Glomerular endothelial cell (primary cell): Measurements from ENCODE around the gene VAMP1. TPM values are rescaled to one million over a fixed set of nuclear protein-coding genes. Genes with fewer than 3 reads are reported as not detected.
"Not testable (repeated sequence)": the region's sequence is repeated elsewhere in the genome, so short reads cannot be mapped to it uniquely, and the experiment has no call there.

Experiments used
- DNase-seq: peaks from one replicate; pipeline ENCODE4 v3.0.0-alpha.2; 2011; ENCODE audit warnings: low read depth, low spot score; ENCODE audit errors: extremely low read depth
- total RNA-seq: library from RNA; depleted of rRNA; stranded (reverse); fragments of >200 nt; gene quantifications from 2 replicates; pipeline ENCODE4 v1.2.3, GENCODE V29; 2015

Gene VAMP1
- total RNA-seq, 1 donor from 2014 or later: 1.8 TPM

DNA sequence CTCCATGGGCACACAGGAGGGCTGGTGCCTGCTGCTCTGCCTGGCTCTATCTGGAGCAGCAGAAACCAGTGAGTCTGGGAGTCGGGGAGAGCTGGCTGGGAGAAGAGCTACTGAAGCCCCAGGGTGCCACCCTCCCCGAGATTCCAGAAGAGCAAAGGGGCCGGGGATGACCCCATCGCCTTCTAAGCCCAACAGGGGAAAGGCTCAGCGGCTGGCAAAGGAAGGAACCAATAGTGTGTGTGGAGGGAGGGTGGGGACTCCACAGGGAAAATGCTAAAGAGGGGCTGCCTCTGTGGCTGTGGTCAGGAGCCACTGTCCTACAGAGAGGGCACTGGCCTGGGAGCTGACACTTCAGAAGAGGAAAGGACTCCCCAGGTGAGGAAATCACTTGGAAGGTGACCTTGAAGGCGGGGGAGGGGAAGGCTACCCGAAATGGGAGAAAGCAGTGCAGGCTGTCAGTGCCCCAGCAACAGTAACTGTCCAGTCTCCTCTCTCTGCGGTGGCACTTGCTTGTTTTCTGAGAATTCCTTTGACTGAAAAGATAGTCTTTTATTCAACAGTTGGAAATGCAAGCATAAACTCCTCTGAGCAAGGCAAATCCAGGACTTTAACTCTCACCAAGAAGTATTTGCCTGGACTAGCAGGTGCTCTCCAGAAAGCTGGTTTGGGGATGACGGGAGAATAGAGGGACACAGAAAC lies 18.1 kb downstream of the VAMP1 start:
- no peak for DNase-seq

DNA sequence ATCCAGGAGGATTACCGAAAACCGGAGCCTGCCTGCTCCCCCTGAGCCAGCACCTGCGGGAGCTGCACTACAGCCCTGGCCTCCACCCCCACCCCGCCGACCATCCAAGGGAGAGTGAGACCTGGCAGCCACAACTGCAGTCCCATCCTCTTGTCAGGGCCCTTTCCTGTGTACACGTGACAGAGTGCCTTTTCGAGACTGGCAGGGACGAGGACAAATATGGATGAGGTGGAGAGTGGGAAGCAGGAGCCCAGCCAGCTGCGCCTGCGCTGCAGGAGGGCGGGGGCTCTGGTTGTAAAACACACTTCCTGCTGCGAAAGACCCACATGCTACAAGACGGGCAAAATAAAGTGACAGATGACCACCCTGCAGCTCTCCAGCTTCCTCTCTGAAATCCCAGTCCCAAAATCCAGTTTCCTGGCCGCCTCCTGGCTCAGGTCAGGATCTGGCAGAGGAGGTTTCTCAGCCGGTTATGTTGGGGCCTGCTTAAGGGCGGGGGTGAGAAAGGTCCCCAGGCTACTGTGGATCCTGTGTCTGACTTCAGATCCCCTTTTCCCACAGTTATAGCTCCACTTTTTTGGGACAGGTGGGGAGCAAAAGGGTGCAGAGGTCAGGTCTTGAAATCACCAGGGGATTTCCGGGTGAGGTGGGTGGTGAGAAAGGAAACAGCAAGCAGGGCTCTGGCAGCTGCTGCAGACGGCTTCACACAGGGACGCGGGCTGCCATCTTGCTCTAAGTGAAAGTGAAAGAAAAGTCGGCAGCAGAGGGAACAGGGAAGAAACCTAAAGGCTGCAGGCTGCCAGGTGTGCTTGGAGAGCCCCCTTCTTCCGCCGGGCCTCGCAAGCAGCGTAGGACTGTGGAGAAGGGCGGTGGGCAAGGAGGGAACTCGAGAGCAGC lies 18.9 kb downstream of the VAMP1 start, which contains the start of gene TAPBPL:
Gene TAPBPL, plus strand, starts transcription at position 695 of the 897 bp plus-strand sequence. CDS start 207 bp downstream, outside the sequence.
- DNase-seq: no peak

DNA sequence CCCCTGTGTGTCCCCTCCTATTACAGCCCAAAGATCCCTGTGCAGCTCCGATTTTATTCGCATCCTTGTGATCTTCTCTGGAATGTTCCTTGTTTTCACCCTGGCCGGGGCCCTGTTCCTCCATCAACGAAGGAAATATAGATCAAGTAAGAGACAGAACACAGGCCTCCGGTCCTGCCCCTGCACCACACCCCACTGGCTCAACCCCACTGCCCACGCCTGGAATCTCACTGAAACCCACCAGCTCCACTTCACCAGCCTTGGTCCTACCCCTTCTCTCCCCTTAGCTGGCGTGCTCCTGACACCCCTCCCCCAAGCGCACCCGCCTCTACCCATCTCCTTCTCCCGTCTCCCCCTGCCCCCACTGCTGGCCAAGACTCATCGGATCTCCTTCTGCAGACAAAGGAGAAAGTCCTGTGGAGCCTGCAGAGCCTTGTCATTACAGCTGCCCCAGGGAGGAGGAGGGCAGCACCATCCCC lies 19.6 kb downstream of the VAMP1 start:
- DNase-seq: no peak

DNA sequence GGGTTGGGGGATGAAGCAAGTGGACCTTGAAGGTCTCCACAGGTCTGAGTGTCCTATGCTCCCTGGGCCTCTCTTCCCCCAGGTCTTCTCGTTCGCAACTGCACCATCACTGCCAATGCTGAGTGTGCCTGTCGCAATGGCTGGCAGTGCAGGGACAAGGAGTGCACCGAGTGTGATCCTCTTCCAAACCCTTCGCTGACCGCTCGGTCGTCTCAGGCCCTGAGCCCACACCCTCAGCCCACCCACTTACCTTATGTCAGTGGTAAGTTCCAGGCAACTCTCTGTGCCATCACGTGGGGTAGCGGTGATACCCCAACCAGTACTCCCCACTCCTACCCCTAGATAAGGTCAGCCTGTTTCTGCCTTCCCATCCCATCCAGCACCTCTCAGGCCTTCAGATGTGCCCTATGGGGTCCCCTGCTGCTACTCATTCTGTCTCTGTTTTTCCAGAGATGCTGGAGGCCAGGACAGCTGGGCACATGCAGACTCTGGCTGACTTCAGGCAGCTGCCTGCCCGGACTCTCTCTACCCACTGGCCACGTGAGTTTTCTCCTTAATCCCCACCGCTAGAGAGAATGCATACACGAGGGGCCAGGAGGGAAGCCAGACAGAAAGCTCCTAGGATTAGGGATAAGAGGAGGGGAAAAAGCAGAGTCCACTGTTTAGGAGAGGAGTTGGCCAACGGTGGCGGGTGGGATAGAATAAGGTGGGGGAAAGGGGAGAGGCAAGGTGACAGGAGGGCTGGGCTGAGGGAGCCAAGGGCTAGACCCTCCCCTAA lies 20.2 kb downstream of the VAMP1 start:
- no peak for DNase-seq

DNA sequence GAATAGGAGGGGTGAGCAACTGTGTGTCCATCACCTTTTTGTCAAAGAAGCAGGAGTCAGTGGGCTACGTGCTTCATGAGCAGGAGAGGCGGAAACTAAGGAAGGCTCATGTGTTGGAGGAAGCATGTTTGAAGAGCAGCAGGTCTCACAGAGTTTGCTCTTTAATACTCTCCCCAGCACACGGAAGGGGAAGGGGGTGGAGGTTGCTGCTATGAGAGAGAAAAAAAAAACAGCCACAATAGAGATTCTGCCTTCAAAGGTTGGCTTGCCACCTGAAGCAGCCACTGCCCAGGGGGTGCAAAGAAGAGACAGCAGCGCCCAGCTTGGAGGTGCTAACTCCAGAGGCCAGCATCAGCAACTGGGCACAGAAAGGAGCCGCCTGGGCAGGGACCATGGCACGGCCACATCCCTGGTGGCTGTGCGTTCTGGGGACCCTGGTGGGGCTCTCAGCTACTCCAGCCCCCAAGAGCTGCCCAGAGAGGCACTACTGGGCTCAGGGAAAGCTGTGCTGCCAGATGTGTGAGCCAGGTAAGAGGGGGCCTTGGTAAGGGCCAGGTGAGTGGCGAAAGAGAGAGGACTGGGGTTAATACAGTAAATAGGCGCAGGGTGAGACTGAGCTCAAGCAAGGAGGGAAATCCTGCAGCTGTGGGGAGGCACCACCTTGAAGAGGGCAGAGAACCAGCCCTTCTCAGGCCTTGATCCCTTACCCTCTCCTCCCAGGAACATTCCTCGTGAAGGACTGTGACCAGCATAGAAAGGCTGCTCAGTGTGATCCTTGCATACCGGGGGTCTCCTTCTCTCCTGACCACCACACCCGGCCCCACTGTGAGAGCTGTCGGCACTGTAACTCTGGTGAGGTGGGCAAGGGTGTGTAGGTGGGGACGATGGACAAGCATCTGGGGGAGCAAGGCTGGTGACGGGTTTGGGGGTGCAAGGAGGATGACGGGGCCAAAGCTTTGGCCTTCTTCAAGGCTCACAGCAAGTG lies 25.5 kb downstream of the VAMP1 start, which contains the start of gene CD27:
Gene CD27, plus strand, starts transcription at position 252 of the 985 bp plus-strand sequence. Its CDS starts 141 bp downstream, at position 393.
- no peak for DNase-seq

DNA sequence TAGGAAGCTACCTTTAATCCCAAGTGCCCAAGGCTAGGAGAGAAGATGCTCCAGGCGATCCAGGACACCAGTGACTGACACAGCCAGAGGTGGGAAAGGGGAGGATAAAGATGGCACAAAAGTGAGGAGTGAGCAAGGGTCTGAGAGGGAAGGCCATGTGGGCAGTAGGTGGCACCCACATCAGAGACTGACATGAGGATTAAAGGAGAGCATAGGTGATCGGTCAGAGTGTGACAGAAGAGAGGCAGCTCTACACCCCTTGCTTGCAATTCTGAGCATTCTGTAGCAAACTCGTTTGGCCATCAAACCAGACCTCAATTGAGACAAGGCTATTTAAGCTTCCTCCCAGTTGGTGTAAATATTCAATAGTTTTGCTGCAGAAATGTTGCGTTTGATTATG lies 26.4 kb downstream of the VAMP1 start:
- DNase-seq: no peak

DNA sequence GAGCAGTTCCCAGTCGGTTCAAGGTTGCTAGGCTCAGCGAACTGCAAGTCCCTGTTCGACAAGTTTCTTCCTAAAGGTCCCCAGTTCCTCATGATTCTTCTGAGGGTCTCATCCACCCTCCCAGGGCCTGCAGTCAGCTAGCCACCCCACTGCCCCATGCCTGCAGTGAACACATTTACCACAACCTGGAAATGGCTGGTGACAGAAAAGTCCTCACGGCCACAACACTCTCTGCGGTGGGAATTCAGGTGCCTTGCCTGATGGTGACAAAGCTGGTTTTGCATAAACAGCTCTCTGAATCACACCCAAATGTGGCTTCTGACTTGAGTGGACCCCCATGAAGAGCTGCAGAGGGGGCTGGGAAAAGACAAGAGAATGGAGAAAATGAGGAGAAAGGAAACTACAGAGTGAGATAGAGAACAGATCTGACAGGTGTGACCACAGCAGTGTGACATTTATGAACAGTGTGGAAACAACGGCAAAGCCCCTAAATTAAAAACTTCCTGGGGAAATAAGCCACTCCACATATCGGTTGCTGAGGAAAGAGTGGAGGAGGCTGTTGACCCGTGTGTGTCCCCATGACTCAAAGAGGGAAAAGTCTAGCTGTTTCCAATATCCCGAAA lies 27.0 kb downstream of the VAMP1 start:
- DNase-seq: no peak

DNA sequence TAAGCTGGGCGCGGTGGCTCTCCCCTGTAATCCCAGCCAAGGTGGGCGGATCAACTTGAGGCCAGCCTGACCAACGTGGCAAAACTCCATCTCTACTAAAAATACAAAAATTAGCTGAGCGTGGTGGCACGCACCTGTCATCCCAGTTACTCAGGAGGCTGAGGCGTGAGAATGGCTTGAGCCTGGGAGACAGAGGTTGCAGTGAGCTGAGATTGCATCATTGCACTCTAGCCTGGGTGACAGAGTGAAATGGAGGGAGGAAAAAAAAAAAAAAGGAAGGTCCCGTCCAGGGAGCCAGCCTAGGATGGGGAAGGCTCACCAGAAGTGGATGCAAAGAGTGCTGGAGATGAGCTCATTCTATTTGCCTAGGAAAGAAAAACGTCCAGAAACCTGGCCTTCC lies 27.6 kb downstream of the VAMP1 start:
- no peak for DNase-seq

DNA sequence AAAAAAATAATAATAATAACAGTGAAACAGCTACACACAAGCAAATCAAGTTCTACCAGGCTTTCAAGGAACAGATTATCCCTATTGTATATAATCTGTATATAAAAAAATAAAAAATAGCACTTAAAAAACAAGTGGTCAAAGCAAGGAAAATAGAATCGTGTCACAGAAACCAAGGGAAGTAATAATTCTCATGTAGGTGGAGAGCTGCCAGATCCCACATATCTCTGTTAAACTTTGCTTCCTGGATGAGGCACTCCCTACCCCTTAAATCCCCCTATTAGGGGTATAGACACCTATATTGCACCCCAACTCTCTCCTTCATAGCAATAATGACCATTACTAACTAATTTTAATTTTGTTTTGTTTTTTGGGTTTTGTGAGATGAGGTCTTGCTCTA lies 30.1 kb downstream of the VAMP1 start:
- no peak for DNase-seq

DNA sequence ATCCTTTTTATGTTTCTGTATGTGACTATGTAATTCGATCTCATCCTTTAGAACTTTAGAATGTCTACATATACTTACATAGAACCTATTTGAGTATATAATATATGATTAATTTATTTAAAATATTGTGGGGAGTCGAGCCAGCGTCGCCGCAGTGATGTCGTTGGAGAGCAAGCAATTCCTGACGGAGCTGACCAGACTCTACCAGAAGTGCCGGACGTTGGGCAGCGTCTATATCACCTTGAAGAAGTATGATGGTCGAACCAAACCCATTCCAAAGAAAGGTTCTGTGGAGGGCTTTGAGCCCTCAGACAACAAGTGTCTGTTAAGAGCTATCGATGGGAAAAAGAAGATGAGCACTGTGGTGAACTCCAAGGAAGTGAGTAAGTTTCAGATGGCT lies 32.1 kb downstream of the VAMP1 start:
- DNase-seq: no peak

DNA sequence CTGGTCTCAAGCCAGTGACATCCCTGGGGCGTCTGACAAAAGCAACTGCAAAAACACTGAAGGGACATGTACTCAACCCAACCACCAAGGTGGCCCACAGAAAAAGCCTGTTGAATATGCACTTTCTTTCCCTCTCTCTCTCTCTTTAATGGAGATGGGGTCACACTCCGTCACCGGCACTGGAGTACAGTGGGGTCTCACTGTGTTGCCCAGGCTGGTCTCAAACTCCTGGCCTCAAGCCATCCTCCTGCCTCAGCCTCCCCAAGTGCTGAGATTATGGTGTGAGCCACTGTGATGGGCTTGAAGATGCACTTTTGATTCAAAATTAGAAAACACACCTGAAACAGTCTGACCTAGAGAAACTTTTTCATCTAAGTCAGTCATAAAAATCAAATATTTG lies 32.9 kb downstream of the VAMP1 start:
- no peak for DNase-seq

DNA sequence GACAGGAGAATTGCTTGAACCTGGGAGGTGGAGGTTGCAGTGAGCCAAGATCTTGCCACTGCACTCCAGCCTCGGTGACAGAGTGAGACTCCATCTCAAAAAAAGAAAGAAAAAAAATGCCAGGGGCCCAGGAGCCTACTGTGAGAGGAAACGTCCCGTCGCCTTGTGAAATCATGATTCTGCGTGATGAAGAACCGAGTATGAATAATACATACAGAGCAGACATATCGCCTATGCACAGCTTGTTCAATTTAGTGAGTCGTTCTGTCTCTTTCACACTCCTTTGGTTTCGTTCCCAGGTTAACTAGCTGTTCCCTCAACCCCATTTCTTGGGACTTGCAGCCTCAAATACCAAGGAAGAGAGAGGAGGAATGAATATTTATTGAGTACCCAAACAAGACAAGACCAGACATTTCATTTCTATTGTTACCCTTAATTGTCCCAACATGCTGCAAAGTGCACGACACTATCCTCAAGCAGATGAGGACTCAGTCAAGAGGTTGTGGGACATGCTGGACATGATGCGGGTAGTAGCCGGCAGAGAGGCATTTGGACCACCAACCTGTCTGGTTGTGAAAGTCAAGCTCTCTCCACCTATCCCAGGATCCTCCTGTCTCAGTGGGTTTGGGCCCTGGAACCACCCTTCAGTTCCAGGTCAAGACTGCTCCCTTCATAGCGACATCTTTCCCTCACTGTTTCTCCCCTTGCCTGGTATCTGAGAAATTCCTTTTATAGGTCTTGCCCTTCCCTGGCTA lies 34.3 kb downstream of the VAMP1 start:
- no peak for DNase-seq

DNA sequence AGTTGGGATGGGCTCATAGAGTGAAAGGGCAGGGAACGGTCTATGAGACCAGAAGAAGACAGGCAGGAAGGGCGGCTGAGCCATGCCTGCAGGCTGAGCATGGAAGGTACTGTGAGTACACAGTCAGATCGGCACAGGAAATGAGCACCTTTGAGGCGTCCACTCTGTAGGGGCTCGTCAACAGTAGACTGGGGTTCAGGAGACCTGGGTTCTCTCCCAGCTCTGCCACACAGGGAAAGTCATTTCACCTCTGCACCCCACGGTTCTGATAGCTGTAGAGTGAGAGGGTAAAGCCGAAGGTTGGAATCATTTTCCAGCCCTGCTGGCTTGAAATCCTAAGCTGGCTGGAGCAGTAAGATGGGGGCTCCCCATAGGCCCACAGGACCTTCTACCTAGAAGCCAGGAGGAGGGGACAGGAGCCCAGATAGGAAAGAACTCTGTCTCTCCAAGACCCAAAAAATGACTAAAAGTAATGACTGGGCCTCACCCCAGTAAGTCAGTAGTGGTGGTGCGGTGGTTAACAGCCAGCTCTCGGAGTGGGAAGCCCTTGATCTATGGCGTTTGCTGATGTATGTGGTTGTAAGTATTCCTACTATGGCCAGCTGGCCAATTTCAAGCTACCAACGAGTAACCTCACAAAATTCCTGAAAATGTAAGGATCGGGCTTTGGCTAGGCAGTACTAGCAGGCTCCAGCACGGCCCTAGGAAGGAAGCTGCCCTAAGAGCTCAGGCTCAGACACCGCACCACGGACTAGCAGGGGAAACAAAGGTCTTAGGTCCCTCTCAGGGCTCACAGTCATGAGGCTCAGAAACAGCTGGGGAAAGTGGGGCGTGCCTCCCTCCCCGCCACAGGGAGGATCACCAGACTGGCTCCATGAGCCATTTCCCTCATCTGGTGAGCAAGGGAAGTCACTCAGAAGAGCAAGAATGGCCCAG lies 36.0 kb downstream of the VAMP1 start:
- no peak for DNase-seq

DNA sequence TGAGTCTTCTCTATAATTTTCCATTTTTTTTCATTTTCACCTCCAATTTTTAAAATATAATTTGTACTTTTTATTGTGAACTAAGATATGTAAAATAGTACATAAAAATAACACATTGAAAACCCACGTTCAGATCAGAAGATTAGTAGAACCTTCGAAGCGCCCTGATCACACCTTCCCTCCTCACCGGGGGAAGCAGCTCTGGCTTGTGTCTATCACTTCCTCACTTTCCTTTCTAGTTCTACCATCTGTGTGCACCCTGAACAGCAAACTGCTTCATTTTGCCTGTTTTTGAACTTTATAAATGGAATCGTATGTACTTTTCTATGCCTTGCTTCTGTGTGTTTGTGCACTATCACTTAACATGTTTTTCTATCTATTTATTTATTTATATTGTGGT lies 37.5 kb downstream of the VAMP1 start:
- no peak for DNase-seq

DNA sequence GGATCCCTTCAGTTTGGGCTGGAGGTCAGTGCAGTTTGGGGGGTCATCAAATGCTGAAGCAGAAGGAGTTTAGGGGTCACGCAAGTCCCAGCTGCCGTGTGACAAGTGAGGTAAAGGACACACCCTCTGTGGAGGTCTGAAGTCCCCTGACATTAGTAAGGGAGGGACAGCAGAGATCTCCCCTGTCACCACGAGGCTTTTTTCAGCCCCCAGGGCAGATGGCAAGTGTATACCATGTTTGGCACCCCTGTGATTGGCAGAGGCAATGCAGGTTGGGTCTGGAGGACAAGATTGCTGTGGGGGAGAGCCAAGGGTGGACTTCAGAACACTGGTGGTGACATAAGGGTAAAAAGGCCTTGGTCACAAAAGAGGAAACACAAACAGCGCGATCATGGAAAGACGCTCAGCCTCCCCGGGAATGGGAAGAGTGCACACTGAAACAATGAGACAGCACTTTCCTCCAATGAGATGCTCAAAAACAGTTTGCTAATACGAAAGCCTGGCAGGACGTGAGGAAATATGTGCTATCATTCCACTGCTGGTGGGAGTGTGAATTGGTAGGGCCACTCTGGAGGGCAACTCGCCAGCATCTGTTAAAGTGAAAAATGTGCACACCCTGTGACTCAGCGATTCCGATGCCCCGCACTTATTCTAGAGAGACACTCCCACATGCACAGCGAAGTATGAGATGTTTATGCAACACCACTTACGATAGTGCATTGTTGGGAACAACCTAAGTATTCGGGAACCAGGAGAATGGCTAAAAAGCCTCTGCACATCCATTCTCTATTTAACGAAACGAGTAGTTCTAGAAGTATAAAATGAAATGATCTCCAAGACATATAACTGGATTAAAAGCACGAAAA lies 40.1 kb downstream of the VAMP1 start:
- peak; percentile 91 for DNase-seq

DNA sequence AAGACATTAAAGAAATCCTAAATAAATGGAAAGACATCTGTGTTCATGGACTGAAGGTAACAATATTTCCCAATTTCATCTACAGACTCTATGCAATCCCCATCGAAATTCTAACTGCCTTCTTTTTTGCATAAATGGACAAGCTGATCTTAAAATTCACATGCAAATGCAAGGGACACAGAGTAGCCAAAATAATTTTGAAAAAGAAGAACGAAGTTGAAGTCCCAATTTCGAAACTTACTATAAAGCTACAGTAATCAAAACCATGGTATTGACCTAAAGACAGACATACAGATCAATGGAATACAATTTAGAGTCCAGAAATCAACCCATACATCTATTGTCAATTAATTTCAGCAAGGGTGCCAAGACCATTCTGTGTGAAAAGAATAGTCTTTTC lies 42.2 kb downstream of the VAMP1 start:
- DNase-seq: no peak

DNA sequence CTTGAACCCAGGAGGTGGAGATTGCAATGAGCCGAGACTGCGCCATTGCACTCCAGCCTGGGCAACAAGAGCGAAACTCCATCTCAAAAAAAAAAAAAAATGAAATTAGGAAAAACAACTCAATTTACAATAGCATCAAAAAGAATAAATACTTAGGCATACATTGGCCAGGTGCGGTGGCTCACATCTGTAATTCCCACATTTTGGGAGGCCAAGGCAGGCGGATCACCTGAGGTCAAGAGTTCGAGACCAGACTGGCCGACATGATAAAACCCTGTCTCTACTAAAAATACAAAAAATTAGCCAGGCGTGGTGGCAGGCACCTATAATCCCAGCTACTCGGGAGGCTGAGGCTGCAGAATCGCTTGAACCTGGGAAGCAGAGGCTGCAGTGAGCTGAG lies 42.7 kb downstream of the VAMP1 start:
- DNase-seq: not testable (repeated sequence)
